Natural killer cell (primary cell): ENCODE measurements around the gene DISC1. TPM values are rescaled to one million over a fixed set of nuclear protein-coding genes. Genes with fewer than 3 reads are reported as not detected.
A peak's percentile ranks its signal among the peaks of the same experiment; 100 is the strongest.

Source experiments
- ATAC-seq, 3 donors: fragments of 150-1000 bp in 2 of 3; fragments of 200-7000 bp in 1 of 3; cut with Tn5 transposase; 1 replicate in 1 of 3; 2 replicates in 2 of 3; pipeline ENCODE4 v1.10.0; 2021; ENCODE audit warnings: mild to moderate bottlenecking in 2 of 3, moderate library complexity in 2 of 3
- DNase-seq, 2 donors: peaks; one replicate each; pipeline versions ENCODE4 v3.0.0 to v3.0.0-alpha.2; 2013 to 2021; ENCODE audit warnings: mixed read lengths in 1 of 2
- H3K27ac ChIP-seq: one replicate; pipeline ENCODE4 v1.5.1; 2013; ENCODE audit warnings: mild to moderate bottlenecking, low read length
- H3K27me3 ChIP-seq: one replicate; pipeline ENCODE4 v1.6.1; 2013; ENCODE audit warnings: low read length; ENCODE audit not compliant: control insufficient read depth, insufficient read depth
- H3K36me3 ChIP-seq: one replicate; pipeline ENCODE4 v1.6.1; 2013; ENCODE audit warnings: low read length; ENCODE audit not compliant: control insufficient read depth, insufficient read depth
- H3K4me1 ChIP-seq: one replicate; pipeline ENCODE4 v1.6.1; 2013; ENCODE audit warnings: low read length; ENCODE audit not compliant: control insufficient read depth, insufficient read depth
- H3K4me3 ChIP-seq: one replicate; pipeline ENCODE4 v1.5.1; 2013; ENCODE audit warnings: low read length
- H3K9me3 ChIP-seq: one replicate; pipeline ENCODE4 v1.6.1; 2013; ENCODE audit warnings: low read length; ENCODE audit not compliant: control insufficient read depth, insufficient read depth
- H3K27ac Mint-ChIP-seq, 2 donors: one replicate each; pipeline ENCODE4 v1.8.0; 2022; ENCODE audit warnings: mild to moderate bottlenecking in 2 of 2, mixed read lengths in 2 of 2, moderate library complexity in 1 of 2
- H3K27me3 Mint-ChIP-seq, 2 donors: one replicate each; pipeline ENCODE4 v1.8.0; 2022; ENCODE audit warnings: low read depth in 2 of 2, mixed read lengths in 2 of 2
- H3K36me3 Mint-ChIP-seq: one replicate; pipeline ENCODE4 v1.8.0; 2022; ENCODE audit warnings: mixed read lengths
- H3K4me1 Mint-ChIP-seq, 2 donors: one replicate each; pipeline ENCODE4 v1.8.0; 2022; ENCODE audit warnings: mixed read lengths in 2 of 2
- H3K4me3 Mint-ChIP-seq: one replicate; pipeline ENCODE4 v1.8.0; 2022; ENCODE audit warnings: mild to moderate bottlenecking, moderate library complexity, mixed read lengths
- H3K9me3 Mint-ChIP-seq, 2 donors: one replicate each; pipeline ENCODE4 v1.8.0; 2022; ENCODE audit warnings: mixed read lengths in 2 of 2
- WGBS: methylation state at CpG from one replicate; pipeline ENCODE4 v1.1.7; 2013; ENCODE audit warnings: missing lambda C conversion rate; ENCODE audit not compliant: insufficient coverage; 5-methylcytosine and 5-hydroxymethylcytosine counted together
- intact Hi-C: fragments of 100-400 bp; cut with micrococcal nuclease; formaldehyde crosslinking; loops from one replicate; pipeline ENCODE4 v1.14.2; 2022
- total RNA-seq, 4 donors: library from RNA; stranded (reverse); fragments of 120-200 nt in 1 of 4; gene quantifications; one replicate each; pipeline versions ENCODE4 v1.2.3 to v1.2.4, GENCODE V29; 2013 to 2022
- TF ChIP-seq, protein P1 (sequence below): fragments of 200-600 bp; IDR thresholded peaks from one replicate; pipeline ENCODE4 v1.8.0; 2022; ENCODE audit warnings: antibody characterized with exemption

Gene DISC1
- total RNA-seq, 3 donors from 2014 or later (not counting 1 experiment from before 2014, with no cell fraction given) = 5.9 to 10.7 (median 9.7) TPM

DNA sequence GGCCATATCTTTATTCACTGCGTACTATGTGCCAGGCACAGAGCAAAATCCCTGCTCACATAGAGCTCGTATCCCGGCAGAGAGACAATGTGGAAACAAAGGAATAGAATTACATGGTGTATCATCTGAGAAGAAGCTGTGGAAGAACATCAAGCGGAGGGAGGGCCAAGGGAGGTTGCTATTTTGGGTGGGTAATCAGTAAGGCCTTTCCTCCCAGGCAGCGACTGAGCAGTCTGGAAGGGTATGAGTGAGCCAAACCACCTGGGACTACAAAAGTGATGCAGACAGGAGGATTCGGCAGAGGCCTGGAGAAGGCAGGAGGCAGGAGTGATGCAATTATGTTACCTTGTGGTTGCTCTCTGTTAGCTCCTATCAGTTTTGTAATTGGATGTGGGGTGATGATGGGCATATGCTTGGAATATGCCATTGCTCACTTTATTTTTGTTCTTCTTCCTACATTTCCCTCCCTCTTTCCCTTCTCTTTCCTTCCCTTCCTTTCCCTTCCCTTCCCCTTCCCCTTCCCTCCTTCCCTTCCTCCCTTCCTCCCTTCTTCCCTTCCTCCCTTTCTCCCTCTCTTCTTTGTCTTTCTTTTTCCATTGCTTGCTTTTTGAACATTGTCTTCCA lies 172.9 kb downstream of the DISC1 start:
- Histone ChIP-seq H3K9me3 (no peaks in the 10 kb centered on the region), H3K36me3 (peaks cover 3% of the 10 kb centered on the region), H3K27ac (no peak overlapping the region), H3K27me3 (no peaks in the 10 kb centered on the region), H3K4me3 (no peak overlapping the region), H3K4me1 (no peaks in the 10 kb centered on the region)
- Mint-ChIP-seq H3K27me3 (no peaks in the 10 kb centered on the region), H3K4me1 (no peaks in the 10 kb centered on the region), H3K27ac (peak overlapping the region; percentile 80 to 82), H3K36me3 (no peaks in the 10 kb centered on the region), H3K9me3 (peaks cover 3% of the 10 kb centered on the region in 2 donors), H3K4me3 (no peak overlapping the region)
- ATAC-seq (no peak), DNase-seq (no peak)
- intact Hi-C loops = no loop called here
- TF ChIP-seq, protein P1, sequence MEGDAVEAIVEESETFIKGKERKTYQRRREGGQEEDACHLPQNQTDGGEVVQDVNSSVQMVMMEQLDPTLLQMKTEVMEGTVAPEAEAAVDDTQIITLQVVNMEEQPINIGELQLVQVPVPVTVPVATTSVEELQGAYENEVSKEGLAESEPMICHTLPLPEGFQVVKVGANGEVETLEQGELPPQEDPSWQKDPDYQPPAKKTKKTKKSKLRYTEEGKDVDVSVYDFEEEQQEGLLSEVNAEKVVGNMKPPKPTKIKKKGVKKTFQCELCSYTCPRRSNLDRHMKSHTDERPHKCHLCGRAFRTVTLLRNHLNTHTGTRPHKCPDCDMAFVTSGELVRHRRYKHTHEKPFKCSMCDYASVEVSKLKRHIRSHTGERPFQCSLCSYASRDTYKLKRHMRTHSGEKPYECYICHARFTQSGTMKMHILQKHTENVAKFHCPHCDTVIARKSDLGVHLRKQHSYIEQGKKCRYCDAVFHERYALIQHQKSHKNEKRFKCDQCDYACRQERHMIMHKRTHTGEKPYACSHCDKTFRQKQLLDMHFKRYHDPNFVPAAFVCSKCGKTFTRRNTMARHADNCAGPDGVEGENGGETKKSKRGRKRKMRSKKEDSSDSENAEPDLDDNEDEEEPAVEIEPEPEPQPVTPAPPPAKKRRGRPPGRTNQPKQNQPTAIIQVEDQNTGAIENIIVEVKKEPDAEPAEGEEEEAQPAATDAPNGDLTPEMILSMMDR = no peak
- WGBS = 95% methylated on average over 6 of the region's 6 CpGs

DNA sequence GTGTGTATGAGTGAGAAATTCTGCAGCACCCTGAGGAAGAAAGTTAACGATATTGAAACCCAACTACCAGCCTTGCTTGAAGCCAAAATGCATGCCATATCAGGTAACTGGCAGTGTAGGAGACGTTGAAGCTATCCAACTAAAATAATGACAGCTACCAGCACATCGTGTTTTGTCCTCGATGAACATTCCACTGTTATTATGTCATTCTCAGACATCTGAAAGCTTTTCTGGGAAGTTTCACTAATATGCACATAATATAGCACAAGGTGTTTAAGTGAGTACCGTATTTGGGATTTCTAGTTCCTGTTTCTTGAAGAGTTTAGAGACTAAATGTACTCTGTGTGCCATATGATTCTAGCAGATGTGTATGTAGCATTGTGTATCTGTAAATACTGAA lies 173.5 kb downstream of the DISC1 start:
- no peak overlapping the region for H3K4me3 ChIP-seq
- ATAC-seq (no peak), DNase-seq (no peak)
- H3K27ac ChIP-seq = no peak overlapping the region
- H3K9me3 ChIP-seq = no peaks in the 10 kb centered on the region
- Mint-ChIP-seq H3K27me3 (no peaks in the 10 kb centered on the region), H3K4me1 (no peaks in the 10 kb centered on the region), H3K4me3 (no peak overlapping the region), H3K27ac (peak overlapping the region; percentile 80 to 82), H3K36me3 (no peaks in the 10 kb centered on the region), H3K9me3 (peaks cover 3% of the 10 kb centered on the region in 2 donors)
- WGBS = 85% methylated on average over 5 of the region's 5 CpGs
- no peaks in the 10 kb centered on the region for H3K27me3 ChIP-seq
- H3K4me1 ChIP-seq = no peaks in the 10 kb centered on the region
- intact Hi-C loops = no loop called here
- TF ChIP-seq, protein P1 = no peak
- peaks cover 3% of the 10 kb centered on the region for H3K36me3 ChIP-seq

DNA sequence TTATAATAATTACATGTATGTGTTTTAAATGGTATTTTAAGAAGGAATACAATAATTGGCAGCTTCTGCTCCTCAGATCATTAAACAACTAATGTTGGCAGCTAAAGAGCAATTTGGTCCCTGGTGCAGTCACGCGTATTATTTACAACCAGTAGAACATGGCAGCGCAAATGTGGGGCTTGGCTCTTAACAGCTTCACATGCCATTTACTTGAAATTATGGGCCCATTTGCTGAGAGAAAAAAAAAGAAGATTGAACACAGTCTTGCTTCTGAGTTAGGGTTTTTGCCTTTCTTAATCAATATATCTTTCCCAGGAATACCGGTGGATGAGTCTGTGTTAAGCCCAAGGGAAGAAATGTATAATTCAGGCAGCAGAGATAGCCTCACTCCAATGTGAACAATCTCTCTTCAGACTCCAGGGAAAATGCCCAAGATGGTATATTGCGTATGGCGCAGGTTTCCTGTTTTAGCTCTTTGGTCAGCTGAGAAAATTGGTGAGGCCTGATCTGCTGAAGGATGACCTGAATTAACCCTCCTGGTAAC lies 174.5 kb downstream of the DISC1 start:
- H3K4me3 ChIP-seq = no peak overlapping the region
- H3K27ac ChIP-seq = no peak overlapping the region
- no peaks in the 10 kb centered on the region for H3K36me3 Mint-ChIP-seq
- TF ChIP-seq, protein P1 = no peak
- H3K4me3 Mint-ChIP-seq = no peak overlapping the region
- WGBS = 100% methylated on average over 5 of the region's 6 CpGs
- H3K36me3 ChIP-seq = peaks cover 3% of the 10 kb centered on the region
- no peaks in the 10 kb centered on the region for H3K4me1 Mint-ChIP-seq
- ATAC-seq = no peak
- intact Hi-C loops = no loop called here
- no peak for DNase-seq
- H3K27me3 ChIP-seq = no peaks in the 10 kb centered on the region
- no peak overlapping the region for H3K27ac Mint-ChIP-seq
- no peaks in the 10 kb centered on the region for H3K4me1 ChIP-seq
- H3K9me3 ChIP-seq = no peaks in the 10 kb centered on the region
- no peaks in the 10 kb centered on the region for H3K27me3 Mint-ChIP-seq
- peaks cover 3% of the 10 kb centered on the region in 2 donors for H3K9me3 Mint-ChIP-seq

DNA sequence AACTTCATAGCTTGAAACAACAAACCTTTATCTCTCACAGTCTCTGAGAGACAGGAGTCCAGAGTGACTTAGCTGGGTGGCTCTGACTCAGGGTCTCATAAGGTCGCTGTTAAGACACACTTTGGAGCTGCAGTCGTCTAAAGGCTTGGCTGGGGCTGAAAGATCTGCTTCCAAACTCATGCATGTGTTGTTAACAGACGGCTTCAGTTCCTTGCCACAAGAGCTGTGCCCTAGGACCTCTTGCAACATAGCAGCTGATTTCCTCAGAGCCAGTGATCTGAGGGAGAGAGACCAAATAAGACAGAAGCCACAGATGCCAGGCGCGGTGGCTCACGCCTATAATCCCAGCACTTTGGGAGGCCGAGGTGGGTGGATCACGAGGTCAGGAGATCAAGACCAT lies 176.8 kb downstream of the DISC1 start:
- Histone ChIP-seq H3K9me3 (no peaks in the 10 kb centered on the region), H3K4me1 (no peaks in the 10 kb centered on the region), H3K27me3 (no peaks in the 10 kb centered on the region), H3K27ac (no peak overlapping the region), H3K4me3 (no peak overlapping the region), H3K36me3 (peaks cover 3% of the 10 kb centered on the region)
- H3K36me3 Mint-ChIP-seq = no peaks in the 10 kb centered on the region
- DNase-seq (no peak), ATAC-seq (peak in 1 of 3 donors; percentile 23)
- 75% methylated on average over 8 of the region's 8 CpGs for WGBS
- H3K9me3 Mint-ChIP-seq = peaks cover 3% of the 10 kb centered on the region in 2 donors
- no peak overlapping the region for H3K4me3 Mint-ChIP-seq
- H3K27me3 Mint-ChIP-seq = no peaks in the 10 kb centered on the region
- TF ChIP-seq, protein P1 = no peak
- intact Hi-C loops = no loop called here
- H3K27ac Mint-ChIP-seq = no peak overlapping the region
- H3K4me1 Mint-ChIP-seq = no peaks in the 10 kb centered on the region
